Frontal cortex (tissue), 4 donors: Measurements from ENCODE around the gene ZFX. TPM values are rescaled to one million over a fixed set of nuclear protein-coding genes. Genes with fewer than 3 reads are reported as not detected.
"Not testable (repeated sequence)": the region's sequence is repeated elsewhere in the genome, so short reads cannot be mapped to it uniquely, and the experiment has no call there.

Source experiments
- DNase-seq, 2 donors: peaks; one replicate each; pipeline ENCODE4 v3.0.0; 2012; ENCODE audit warnings: low spot score in 2 of 2
- FAIRE-seq: peaks from 2 replicates; lab custom pipeline; 2012; peaks lifted over from hg19 to GRCh38; lab: Jason Lieb, UNC
- total RNA-seq: library from RNA; depleted of rRNA; stranded (reverse); fragments of >200 nt; gene quantifications from one replicate; pipeline ENCODE4 v1.2.3, GENCODE V29; 2014
- donor health status: control.
- donor health status: control.
- donor health status: control.

Gene ZFX
- total RNA-seq, 1 donor from 2014 or later = 46.1 TPM

DNA sequence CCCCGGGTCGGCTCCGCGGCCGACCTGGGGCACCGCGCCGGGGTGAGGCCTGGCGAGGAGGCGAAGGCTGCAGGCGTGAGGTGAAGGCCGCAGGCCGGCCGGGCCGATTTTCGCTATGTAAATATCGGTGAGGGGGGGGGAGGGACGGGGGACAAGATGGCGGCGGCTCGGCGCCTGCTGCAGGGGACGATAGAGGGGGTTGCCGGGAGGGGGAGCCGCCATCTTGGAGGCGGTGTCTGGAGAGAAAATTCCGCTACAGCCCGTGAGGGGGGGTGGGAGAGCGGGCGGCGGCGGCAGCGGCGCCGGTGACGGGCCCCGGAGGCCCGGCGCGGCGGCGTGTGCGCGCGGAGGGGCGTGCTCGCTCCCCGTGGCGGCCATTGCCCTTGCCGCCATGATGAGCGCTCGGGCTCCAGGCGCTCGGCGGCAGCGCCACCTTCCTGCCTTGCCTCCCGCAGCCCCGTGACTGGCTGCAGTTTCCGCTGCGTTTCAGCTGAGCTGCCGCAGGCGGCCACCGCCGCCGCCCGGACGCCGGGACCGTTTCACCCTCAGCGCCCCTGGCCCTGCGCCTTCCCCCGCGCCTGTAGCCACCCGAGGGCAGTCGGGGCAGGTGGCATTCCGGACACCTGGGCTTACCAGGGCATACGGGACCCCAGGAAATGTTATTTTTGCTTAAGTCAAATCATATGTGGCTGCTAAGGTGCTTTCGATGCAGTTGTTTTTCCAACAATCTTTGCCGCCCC is 692 bp downstream of the ZFX start:
- FAIRE-seq = no peak
- peak; percentile 66 to 95 for DNase-seq

DNA sequence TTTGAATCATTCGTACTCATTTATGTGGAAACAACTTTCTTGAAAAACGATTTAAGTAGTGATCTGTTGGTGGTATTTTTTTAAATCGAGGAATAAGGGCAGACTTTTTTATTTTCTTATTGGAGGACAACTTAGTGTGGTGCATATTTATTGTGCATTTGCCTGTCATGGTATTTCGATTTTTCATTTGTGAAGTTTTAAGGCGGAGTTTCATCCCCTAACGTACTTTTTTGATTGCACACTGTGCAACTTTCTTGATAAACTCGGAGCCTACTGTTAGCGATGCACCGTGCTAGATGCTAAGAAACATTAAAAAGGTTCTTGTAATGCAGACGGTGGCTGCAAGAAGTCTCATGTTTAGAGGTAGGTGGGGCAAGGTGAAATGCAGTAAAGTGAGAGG is 1.4 kb downstream of the ZFX start:
- no peak for FAIRE-seq

DNA sequence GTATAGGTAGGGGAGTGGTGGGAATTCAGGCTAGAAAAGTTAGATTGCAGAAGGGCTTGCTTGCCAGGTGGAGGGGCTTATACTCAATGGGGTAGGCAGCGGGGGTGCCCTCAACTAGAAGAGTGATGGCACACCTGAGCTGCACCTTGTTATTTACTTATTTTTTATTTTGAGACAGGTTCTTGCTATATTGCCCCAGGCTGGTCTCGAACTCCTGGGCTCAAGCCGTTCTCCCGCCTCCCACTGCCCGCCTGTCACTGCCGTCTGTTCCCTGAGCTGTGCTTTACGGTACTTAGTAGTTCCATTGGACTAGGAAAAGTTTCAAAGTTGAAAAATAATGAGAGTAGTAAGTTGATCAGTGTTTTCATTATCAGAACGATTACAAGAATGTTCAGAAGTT is 2.0 kb downstream of the ZFX start:
- FAIRE-seq (no peak), DNase-seq (no peak)

More for the DNA sequence above, 1.4 kb downstream of the ZFX start:
- DNase-seq = no peak

DNA sequence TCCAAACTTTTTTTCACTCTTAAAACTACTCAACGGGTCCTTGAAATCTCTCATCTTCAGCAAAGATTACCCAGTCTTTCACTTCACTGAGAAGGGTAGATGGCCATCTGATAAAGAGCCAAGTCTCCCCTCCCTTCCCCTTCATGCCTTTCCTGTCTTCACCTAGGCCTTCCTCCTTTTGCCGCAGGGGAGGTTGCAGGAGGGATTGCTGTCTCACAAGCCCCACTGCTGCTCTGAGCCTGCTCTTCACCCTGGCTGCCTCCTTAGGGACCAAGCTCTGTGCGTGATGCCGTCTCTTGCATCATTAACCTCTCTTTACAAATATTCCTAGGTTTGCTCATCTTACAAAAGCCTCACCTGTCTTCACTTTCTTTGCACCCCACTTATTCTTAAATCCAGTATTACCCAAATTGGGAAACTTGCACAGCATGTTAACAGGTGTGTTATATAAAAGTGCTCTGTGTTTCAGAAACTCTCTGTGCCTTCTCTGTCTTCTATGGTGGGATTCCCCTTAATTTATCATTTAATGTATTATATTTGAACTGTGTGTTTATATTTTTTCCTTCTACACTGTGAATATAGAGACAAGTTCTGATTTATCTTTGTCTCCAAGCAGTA is 3.8 kb downstream of the ZFX start:
- FAIRE-seq (no peak), DNase-seq (no peak)

DNA sequence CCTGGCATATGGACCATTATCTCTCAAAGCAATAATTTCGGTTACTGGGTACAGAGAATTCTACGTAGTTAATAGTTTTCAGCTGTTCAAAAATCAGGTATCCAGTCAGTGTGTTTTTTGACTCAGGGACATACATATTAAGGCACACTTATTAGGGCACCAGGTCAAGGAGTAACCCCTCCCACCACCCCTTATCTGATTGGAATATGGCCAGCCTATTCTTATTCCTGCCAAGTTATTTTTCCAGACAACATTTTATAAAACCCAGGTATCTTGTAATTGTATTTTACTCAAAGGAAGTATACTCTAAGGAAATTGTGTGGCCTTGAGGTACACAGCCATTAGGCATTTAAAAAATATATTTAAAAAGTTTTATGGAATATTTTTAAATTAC is 4.3 kb downstream of the ZFX start:
- FAIRE-seq (no peak), DNase-seq (no peak)

DNA sequence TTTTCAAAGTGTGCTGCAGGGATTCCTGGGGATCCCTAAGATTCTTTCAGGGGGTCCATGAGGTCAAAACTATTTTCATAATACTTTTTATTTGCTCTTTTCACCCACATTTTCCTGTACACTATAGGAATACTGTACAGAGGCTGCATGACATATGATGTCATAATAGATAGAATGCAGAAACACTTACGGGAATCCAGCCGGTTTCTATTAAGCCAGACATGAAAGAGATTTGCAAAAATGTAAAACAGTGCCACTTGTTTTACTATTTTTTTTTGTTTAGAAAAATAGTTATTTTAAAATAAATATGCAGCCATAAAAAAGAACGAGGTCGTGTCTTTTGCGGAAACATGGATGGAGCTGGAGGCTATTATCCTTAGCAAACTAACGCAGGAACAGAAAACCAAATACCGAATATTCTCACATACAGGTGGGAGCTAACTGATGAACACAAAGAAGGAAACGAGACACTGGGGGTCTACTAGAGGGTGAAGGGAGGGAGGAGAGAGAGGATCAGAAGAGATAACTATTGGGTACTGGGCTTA is 5.0 kb downstream of the ZFX start:
- FAIRE-seq = no peak
- no peak for DNase-seq

DNA sequence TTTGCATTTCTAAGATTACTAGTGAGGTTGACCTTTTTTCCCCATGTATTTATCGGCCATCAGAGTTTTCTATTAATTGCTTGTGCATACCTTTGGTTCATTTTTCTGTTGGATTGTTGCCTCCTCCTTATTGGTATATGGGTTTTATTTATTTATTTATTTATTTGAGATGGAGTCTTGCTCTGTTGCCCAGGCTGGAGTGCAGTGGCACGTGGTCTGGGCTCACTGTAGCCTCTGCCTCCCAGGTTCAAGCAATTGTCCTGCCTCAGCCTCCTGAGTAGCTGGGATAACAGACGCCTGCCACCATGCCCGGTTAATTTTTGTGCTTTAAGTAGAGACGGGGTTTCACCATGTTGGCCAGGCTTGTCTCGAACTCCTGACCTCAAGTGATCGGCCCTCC is 6.2 kb downstream of the ZFX start:
- not testable (repeated sequence) for DNase-seq, FAIRE-seq

DNA sequence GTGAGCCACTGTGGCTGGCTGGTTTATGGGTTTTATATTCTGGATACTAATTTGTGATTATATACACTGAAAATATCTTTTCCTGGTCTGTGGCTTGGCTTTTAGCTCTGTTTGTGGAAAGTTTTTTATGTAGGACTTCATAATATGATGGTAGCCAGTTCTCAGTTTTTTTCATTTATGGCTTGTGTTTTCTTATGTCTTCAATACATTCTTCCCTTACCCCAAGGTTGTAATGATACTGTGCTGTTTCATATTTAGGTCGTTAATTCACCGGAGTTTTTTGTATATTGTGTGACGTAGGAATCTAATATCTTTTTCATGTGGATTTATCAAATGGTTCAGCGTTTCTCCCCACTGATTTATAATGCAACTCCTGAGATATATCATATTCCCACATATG is 6.6 kb downstream of the ZFX start:
- DNase-seq (no peak), FAIRE-seq (no peak)

DNA sequence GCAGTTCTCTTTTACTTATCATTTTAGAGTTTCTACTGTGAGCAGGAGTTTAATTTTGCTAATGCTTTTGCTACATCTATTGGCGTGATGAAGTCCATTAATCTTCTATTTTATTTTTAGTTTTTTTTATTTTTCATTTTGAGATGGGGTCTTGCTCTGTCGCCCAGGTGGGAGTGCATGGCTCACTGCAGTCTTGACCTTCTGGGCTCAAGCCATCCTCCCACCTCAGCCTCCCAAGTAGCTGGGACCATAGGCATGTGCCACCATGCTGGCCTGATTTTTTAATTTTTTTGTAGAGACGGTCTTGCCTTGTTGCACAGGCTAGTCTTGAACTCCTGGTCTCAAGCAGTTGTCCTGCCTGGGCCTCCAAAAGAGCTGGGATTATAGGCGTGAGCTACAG is 9.4 kb downstream of the ZFX start:
- DNase-seq = no peak
- FAIRE-seq = no peak

DNA sequence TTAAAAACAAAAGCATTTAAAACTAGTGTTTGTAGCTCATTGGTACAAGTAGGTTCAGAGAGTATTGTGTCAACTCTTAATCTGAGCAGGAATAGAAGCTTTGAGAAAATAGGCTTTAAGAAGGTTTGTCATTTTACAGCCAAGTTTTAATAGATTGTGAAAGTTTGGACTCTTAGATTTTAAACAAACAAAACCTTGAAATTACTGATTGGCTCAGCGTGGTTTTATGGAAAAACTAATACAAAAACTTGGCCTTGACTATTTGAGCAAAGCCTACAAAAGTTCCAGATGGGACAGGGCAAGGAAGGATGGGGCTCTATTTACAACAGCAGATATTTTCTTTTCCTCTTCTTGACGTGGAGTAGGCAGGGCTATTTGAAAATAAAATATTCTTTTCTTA is 16.5 kb downstream of the ZFX start:
- FAIRE-seq (no peak), DNase-seq (no peak)

DNA sequence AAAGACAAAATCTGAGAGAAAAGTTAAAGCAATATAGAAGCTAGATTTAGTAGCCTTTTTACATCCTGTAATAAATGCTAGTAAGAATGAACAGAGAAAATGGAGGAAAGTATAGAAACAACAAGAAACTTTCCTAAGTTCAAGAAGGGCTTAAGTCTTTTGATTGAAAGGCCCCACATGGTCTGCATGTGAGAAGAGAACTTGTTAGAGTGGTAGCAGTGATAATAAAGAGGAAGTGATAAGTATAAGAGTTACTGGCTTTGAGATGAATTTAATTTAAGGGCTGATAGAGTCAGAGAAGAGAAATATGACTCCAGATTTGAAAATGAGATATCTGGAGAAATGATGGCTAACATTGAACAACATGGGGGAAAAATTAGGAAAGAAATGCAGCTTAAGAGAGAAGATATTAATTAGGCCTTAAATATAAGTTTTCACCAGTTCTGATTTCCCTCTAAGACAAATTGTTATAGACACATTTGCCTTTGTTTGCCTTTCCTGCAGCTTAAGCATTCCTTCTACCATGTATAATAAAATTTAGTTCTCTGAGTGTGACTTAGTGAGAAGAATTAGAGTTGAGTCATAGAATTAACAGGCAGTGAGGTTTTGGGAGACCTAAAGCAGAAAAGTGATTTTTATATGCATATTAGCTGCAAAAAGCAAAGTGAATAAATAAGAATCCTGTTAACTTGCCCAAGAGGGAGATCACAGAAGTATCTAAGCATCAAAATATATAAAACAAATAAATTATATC is 18.4 kb downstream of the ZFX start:
- DNase-seq (no peak), FAIRE-seq (no peak)

DNA sequence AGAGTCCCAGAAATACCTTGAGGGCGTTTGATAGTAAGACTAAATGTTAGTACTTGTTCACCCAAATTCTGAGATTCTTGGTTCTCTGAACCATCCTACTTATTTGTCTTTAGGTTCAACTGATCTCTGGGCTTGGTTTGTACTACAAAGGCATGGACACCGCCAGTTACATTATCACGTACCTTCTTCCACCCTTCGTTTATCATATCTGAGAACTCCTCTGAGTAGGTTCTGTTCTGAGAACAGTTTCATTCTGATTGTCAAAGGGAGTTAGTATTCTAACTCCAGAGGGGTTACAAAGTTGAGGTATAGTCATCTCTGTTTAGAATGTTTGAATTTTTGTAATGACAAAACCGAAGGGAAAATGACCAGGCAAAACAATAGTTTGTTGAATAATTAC is 19.3 kb downstream of the ZFX start:
- FAIRE-seq (no peak), DNase-seq (no peak)

DNA sequence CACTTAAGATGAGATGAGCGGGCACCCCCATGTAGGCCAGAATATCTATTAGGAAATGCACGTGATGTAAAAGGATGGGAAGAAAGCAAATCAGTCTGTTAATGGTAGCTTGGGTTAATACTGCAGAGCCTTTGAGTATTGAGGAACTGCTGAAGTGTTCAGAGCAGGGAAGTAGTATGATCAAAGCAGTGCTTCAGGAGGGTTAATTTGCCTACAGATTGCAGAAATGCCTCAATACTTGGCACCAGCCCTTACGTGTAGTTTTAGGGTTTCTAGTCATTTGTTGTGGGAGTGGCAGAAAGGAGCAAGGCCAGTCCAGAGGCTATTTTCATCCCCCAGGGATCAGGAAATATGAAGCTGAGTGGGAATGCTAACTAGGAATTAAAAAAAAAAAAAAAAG is 19.7 kb downstream of the ZFX start:
- DNase-seq (no peak), FAIRE-seq (no peak)

DNA sequence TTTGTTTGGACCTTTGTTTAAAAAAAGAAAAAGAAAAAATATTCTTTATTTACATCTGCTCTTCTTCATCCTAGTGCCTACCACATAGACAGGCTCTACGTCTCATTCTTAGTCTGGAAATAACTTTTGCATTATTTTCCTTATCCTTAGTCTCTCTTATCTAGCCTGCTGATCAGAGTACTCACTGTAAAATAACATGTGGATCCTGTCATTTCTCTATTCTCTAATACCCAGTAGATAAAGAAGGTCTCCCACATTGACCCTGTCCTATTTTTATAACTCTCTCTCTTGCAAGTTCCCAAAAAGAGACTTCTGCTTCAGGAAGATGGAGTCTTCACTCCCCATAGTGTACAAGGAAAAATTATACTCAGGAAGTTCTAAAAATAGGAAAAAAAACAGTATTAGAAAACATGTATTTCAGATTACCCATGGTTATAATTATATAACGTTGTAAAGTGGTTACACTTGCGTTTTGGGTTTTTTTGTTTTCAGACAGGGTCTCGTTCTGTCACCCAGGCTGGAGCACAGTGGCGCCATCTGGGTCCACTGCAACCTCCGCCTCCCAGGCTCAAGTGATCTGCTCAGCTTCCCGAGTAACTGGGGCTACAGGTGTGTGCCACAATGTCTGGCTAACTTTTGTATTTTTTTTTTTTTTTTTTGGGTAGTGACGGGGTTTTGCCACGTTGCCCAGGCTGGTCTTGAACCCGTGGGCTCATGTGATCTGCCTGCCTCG is 23.8 kb downstream of the ZFX start:
- FAIRE-seq (no peak), DNase-seq (no peak)

DNA sequence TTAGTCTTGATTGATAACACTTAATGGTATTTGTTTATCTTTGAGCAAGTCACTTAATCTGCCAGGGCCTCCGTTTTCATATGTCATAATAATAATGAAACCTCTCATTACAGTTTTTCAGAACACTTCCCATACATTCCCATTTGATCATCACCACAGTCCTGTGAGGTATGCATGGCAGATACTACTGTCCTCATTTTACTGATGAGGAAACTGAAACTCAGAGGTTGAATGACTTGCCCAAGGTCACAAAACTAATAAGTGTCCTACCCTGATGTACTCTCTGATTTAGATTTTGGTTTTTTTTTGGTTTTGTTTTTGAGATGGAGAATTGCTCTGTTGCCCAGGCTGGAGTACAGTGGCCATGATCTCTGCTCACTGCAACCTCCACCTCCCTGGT is 25.7 kb downstream of the ZFX start:
- DNase-seq = no peak
- FAIRE-seq = no peak

DNA sequence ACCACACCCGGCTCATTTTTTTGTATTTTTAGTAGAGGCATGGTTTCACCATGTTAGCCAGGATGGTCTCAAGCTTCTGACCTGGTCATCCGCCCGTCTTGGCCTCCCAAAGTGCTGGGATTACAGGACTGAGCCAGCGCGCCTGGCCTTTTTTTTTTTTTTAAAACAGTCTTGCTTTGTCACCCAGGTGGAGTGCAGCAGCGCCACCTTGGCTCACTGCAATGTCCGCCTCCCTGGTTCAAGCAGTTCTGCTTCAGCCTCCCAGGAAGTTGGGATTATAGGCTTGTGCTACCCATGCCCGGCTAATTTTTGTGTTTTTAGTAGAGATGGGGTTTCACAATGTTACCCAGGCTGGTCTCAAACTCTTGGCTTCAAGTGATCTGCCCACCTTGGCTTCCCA is 28.9 kb downstream of the ZFX start:
- FAIRE-seq = no peak
- DNase-seq = no peak

DNA sequence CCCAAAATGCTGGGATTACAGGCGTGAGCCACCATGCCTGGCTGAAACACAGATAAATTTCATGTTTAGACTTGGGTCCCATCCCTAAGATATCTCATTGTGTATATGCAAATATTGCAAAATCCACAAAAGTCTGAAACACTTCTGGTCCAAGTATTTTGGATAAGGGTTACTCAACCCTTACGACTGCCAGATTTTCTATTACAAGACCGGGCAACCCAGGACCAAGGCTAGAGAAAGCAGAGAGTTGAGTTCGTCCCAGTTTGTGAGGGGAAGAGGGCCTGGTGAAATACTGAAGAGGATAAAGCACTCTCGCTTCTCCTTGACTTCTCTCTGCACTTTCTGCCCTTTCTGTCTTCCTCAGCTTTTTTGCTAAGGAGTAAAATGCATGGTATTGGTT is 34.5 kb downstream of the ZFX start:
- FAIRE-seq = no peak

DNA sequence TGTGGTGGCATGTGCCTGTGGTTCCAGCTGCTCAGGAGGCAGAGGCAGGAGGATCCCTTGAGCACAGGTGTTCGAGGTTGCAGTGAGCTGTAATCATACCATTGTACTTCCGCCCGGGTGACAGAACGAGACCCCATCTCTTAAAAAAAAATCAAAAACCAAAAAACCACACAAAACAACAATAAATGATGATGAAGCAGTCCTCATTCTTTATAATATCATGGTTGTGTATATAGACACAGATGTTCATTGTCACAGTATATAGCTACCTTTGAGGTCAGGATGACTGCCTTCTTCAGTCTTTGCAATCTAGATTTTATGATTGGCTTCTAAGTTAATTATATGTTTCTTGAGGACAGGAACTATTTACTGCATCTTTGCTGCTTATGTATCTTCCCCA is 37.0 kb downstream of the ZFX start:
- no peak for FAIRE-seq
- DNase-seq = no peak

More for the DNA sequence above, 34.5 kb downstream of the ZFX start:
- DNase-seq = no peak

DNA sequence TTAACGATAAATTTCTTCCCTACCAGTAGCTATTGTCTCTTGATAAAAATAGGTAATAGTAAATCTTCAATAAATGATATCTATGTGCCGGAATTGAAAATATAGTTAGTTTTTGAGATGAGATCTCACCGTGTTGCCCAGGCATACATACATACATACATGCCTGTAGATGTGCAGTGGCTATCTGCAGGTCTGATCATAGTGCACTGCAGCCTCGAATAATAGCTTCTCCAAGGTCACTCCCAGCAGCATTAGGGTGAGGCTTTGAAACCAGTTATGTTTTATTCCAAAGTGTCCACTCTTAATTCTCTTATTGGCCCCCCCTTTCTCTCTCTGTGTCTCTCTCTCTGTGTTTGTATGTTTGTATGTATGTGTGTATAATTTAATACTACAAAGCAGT is 37.5 kb downstream of the ZFX start:
- no peak for DNase-seq
- no peak for FAIRE-seq

DNA sequence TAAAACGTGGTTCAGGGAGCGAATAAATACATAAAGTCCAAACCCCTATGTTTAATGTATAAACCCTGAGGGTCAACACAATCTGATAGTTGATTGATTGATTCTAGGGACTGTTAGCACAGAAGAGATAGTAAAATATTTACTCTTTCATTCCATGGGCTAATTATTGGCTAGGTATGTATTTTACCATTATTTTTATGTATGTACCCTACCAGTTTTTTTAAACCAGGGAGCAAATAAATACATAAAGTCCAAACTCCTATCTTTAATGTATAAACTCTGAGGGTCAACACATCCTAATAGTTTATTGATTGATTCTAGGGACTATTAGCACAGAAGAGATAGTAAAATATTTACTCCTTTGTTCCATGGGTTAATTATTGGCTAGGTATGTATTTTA is 40.0 kb downstream of the ZFX start:
- no peak for FAIRE-seq

More for the DNA sequence above, 40.0 kb downstream of the ZFX start:
- DNase-seq = no peak
